ENCODE data around the gene URI1.

Gene URI1

DNA sequence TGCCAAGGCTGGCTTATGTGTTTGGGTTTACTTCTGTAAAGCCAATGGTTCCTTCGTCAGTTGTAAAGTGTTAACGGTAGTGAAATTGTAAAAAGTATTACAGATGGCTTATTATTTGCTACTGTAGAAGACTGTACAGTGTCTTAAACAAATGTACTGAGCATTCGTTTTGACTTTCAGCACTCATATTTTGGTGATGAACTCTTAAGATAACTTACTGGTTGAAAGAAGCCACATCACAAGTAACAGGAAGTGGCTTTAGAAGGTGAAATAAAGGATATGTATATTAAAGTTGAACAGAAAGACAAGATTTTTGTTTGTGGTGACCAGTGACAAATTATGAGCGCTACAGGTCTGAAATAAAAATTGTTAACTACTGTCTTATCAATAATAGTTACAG is 64.2 kb downstream of the URI1 start:
- Histone ChIP-seq H3K9ac (ENCODE audit: insufficient read length) (no peak overlapping the region), H3K27ac (no peak overlapping the region), H3K36me3 (ENCODE audit: insufficient read depth, low read length) (peaks cover 71% of the 10 kb centered on the region), H3K9me3 (ENCODE audit: low read depth, low read length) (no peaks in the 10 kb centered on the region), H3K4me3 (no peak overlapping the region)
- no peak for DNase-seq (ENCODE audit: low read depth, low spot score)
- TF ChIP-seq EZH2 (IDR thresholded peaks at IDR 0.05) (no peak), POLR2AphosphoS5 (IDR thresholded peaks at IDR 0.05; ENCODE audit: borderline replicate concordance, low read depth, low read length) (no peak)

DNA sequence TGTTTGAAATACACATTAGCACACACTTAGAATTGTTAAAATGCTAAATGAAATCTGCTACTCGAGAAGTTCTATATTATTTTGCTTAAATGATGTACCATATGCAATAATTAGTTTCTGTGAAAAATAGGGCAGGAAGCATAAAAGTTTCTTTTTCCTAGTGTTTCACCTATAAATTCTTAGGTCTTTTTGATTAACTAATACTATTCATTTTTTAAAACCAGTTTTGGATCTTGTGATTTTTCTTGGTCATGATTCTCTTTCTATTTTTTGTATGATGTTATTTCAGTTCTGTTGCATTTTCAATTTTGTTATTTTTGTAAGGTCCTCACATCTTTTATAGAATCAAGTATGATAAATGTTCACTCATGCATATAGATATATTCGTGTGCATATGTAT is 66.1 kb downstream of the URI1 start:
- no peak for DNase-seq (ENCODE audit: low read depth, low spot score)
- Histone ChIP-seq H3K9me3 (ENCODE audit: low read depth, low read length) (no peaks in the 10 kb centered on the region), H3K27ac (no peak overlapping the region), H3K4me3 (no peak overlapping the region), H3K9ac (ENCODE audit: insufficient read length) (no peak overlapping the region), H3K36me3 (ENCODE audit: insufficient read depth, low read length) (peaks cover 71% of the 10 kb centered on the region)
- TF ChIP-seq POLR2AphosphoS5 (IDR thresholded peaks at IDR 0.05; ENCODE audit: borderline replicate concordance, low read depth, low read length) (no peak), FOXP2 (optimal IDR thresholded peaks at IDR 0.05; ENCODE audit: control extremely low read depth, extremely low read length, insufficient read depth) (no peak), EZH2 (IDR thresholded peaks at IDR 0.05) (no peak)

DNA sequence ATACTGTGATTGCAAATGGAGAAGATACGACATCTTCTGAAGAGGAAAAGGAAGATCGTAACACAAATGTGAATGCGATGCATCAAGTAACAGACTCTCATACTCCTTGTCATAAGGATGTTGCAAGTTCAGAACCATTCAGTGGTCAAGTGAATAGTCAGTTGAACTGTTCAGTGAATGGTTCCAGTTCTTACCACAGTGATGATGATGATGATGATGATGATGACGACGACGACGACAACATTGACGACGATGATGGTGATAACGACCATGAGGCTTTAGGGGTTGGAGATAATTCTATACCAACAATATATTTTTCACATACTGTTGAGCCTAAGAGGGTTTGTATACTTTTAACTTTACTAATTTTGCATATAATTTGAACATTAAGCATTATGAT is 67.0 kb downstream of the URI1 start:
- TF ChIP-seq EZH2 (IDR thresholded peaks at IDR 0.05): no peak
- TF ChIP-seq FOXP2 (optimal IDR thresholded peaks at IDR 0.05; ENCODE audit: control extremely low read depth, extremely low read length, insufficient read depth): no peak
- no peak for TF ChIP-seq POLR2AphosphoS5 (IDR thresholded peaks at IDR 0.05; ENCODE audit: borderline replicate concordance, low read depth, low read length)
- Histone ChIP-seq H3K36me3 (ENCODE audit: insufficient read depth, low read length) (peaks cover 74% of the 10 kb centered on the region), H3K4me3 (no peak overlapping the region), H3K9me3 (ENCODE audit: low read depth, low read length) (no peaks in the 10 kb centered on the region), H3K9ac (ENCODE audit: insufficient read length) (no peak overlapping the region), H3K27ac (no peak overlapping the region)
- no peak for DNase-seq (ENCODE audit: low read depth, low spot score)

- DNase-seq (ENCODE audit: low read depth, low spot score): no peak
- no peak overlapping the region for H3K4me3 ChIP-seq
- peaks cover 73% of the 10 kb centered on the region for H3K36me3 ChIP-seq (ENCODE audit: insufficient read depth, low read length)
- TF ChIP-seq POLR2AphosphoS5 (IDR thresholded peaks at IDR 0.05; ENCODE audit: borderline replicate concordance, low read depth, low read length) (no peak), FOXP2 (optimal IDR thresholded peaks at IDR 0.05; ENCODE audit: control extremely low read depth, extremely low read length, insufficient read depth) (no peak), EZH2 (IDR thresholded peaks at IDR 0.05) (no peak)
- no peak overlapping the region for H3K9ac ChIP-seq (ENCODE audit: insufficient read length)
- H3K9me3 ChIP-seq (ENCODE audit: low read depth, low read length): no peaks in the 10 kb centered on the region
- H3K27ac ChIP-seq: no peak overlapping the region
These were observed 69.1 kb downstream of the URI1 start for GRCh38 chr19:30011051-30011578.

DNA sequence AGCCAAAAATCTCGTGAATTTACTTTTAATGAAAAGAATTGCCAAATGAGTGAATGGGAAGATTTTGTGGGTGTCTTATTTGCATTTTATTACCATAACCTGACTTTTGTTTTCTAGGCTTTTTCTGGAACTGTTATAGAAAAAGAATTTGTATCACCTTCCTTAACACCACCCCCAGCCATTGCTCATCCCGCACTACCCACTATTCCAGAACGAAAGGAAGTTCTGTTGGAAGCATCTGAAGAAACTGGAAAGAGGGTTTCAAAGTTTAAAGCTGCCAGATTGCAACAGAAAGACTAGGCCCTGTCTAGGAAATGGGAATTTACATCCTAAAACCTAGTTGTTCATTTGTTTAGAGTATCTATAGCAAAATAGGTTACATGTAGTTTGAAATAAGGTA is 72.7 kb downstream of the URI1 start:
- no peak overlapping the region for H3K27ac ChIP-seq
- H3K4me3 ChIP-seq: no peak overlapping the region
- no peaks in the 10 kb centered on the region for H3K9me3 ChIP-seq (ENCODE audit: low read depth, low read length)
- TF ChIP-seq FOXP2 (optimal IDR thresholded peaks at IDR 0.05; ENCODE audit: control extremely low read depth, extremely low read length, insufficient read depth): no peak
- no peak for TF ChIP-seq EZH2 (IDR thresholded peaks at IDR 0.05)
- no peak for TF ChIP-seq POLR2AphosphoS5 (IDR thresholded peaks at IDR 0.05; ENCODE audit: borderline replicate concordance, low read depth, low read length)
- H3K9ac ChIP-seq (ENCODE audit: insufficient read length): no peak overlapping the region
- DNase-seq (ENCODE audit: low read depth, low spot score): no peak
- peaks cover 79% of the 10 kb centered on the region for H3K36me3 ChIP-seq (ENCODE audit: insufficient read depth, low read length)

GRCh38 chr19:30017172-30017571 is 75.1 kb downstream of the URI1 start:
- H3K9ac ChIP-seq (ENCODE audit: insufficient read length): no peak overlapping the region
- DNase-seq (ENCODE audit: low read depth, low spot score): no peak
- H3K4me3 ChIP-seq: no peak overlapping the region
- H3K36me3 ChIP-seq (ENCODE audit: insufficient read depth, low read length): peaks cover 76% of the 10 kb centered on the region
- no peak overlapping the region for H3K27ac ChIP-seq
- no peaks in the 10 kb centered on the region for H3K9me3 ChIP-seq (ENCODE audit: low read depth, low read length)
- TF ChIP-seq FOXP2 (optimal IDR thresholded peaks at IDR 0.05; ENCODE audit: control extremely low read depth, extremely low read length, insufficient read depth) (no peak), POLR2AphosphoS5 (IDR thresholded peaks at IDR 0.05; ENCODE audit: borderline replicate concordance, low read depth, low read length) (no peak), EZH2 (IDR thresholded peaks at IDR 0.05) (no peak)

DNA sequence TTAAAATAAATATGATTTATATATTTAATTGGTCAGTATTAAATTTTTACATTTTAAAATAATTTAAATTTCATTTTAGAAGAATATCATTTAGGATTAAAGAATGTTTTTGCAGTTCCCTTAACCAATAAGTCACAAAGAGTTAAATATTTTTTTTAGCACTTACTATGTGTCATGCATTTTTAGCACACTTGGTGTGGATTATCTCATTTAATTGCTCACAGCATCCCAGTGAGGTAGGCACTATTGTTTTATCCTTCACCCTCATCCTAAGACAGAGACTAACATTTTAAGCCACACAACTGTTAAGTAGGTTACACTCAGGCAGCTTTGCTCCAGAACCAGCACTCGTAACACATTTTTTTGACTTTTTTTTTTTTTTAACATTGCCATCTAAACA is 78.2 kb downstream of the URI1 start:
- no peak overlapping the region for H3K9ac ChIP-seq (ENCODE audit: insufficient read length)
- H3K4me3 ChIP-seq: no peak overlapping the region
- TF ChIP-seq POLR2AphosphoS5 (IDR thresholded peaks at IDR 0.05; ENCODE audit: borderline replicate concordance, low read depth, low read length) (no peak), EZH2 (IDR thresholded peaks at IDR 0.05) (no peak), FOXP2 (optimal IDR thresholded peaks at IDR 0.05; ENCODE audit: control extremely low read depth, extremely low read length, insufficient read depth) (no peak)
- peaks cover 68% of the 10 kb centered on the region for H3K36me3 ChIP-seq (ENCODE audit: insufficient read depth, low read length)
- no peaks in the 10 kb centered on the region for H3K9me3 ChIP-seq (ENCODE audit: low read depth, low read length)
- H3K27ac ChIP-seq: no peak overlapping the region
- no peak for DNase-seq (ENCODE audit: low read depth, low spot score)

- H3K9ac ChIP-seq (ENCODE audit: insufficient read length): no peak overlapping the region
- H3K27ac ChIP-seq: no peak overlapping the region
- no peak for DNase-seq (ENCODE audit: low read depth, low spot score)
- H3K9me3 ChIP-seq (ENCODE audit: low read depth, low read length): no peaks in the 10 kb centered on the region
- peaks cover 60% of the 10 kb centered on the region for H3K36me3 ChIP-seq (ENCODE audit: insufficient read depth, low read length)
- H3K4me3 ChIP-seq: no peak overlapping the region
- TF ChIP-seq EZH2 (IDR thresholded peaks at IDR 0.05) (no peak), POLR2AphosphoS5 (IDR thresholded peaks at IDR 0.05; ENCODE audit: borderline replicate concordance, low read depth, low read length) (no peak), FOXP2 (optimal IDR thresholded peaks at IDR 0.05; ENCODE audit: control extremely low read depth, extremely low read length, insufficient read depth) (no peak)
These were observed 80.6 kb downstream of the URI1 start for GRCh38 chr19:30022659-30023058.

DNA sequence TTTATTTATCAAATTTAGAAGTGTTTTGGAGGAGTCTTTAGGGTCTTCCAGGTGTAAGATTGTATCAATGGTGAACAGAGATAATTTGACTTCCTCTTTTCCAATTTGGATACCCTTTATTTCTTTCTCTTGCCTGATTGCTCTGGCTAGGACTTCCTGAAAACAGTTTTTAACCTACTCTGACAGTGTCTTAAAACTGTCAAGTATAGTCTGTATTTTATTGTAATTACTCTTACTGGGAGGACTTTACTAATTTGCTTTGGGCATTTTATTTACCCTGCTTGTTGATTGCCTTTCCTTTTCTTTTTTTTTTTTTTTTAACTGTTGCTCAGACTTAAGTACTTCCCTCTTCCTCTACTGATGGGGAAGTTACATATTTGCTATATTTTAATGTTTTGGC is 81.3 kb downstream of the URI1 start:
- no peak for DNase-seq (ENCODE audit: low read depth, low spot score)
- H3K9ac ChIP-seq (ENCODE audit: insufficient read length): no peak overlapping the region
- H3K4me3 ChIP-seq: no peak overlapping the region
- TF ChIP-seq EZH2 (IDR thresholded peaks at IDR 0.05) (no peak), POLR2AphosphoS5 (IDR thresholded peaks at IDR 0.05; ENCODE audit: borderline replicate concordance, low read depth, low read length) (no peak), FOXP2 (optimal IDR thresholded peaks at IDR 0.05; ENCODE audit: control extremely low read depth, extremely low read length, insufficient read depth) (no peak)
- no peak overlapping the region for H3K27ac ChIP-seq
- peaks cover 54% of the 10 kb centered on the region for H3K36me3 ChIP-seq (ENCODE audit: insufficient read depth, low read length)
- no peaks in the 10 kb centered on the region for H3K9me3 ChIP-seq (ENCODE audit: low read depth, low read length)

Data from SK-N-MC (cell line).